Neural progenitor cell (in vitro differentiated cells): ENCODE data around the gene ZBED4.

Experiments
- EZH2 ChIP-seq: fragments of 200-600 bp; sonication (generic); IDR thresholded peaks from 2 replicates; pipeline ENCODE4 v1.6.1; 2017; ENCODE audit warnings: antibody characterized with exemption, mild to moderate bottlenecking, moderate library complexity
- EZH2phosphoT487 ChIP-seq: fragments of 200-600 bp; sonication (generic); IDR thresholded peaks from 2 replicates; pipeline ENCODE4 v1.6.1; 2017; ENCODE audit warnings: antibody characterized with exemption
- TF ChIP-seq, protein P1 (sequence below): fragments of 200-600 bp; sonication (generic); IDR thresholded peaks from 2 replicates; pipeline ENCODE4 v1.5.1; 2017; ENCODE audit warnings: antibody characterized with exemption, mild to moderate bottlenecking

DNA sequence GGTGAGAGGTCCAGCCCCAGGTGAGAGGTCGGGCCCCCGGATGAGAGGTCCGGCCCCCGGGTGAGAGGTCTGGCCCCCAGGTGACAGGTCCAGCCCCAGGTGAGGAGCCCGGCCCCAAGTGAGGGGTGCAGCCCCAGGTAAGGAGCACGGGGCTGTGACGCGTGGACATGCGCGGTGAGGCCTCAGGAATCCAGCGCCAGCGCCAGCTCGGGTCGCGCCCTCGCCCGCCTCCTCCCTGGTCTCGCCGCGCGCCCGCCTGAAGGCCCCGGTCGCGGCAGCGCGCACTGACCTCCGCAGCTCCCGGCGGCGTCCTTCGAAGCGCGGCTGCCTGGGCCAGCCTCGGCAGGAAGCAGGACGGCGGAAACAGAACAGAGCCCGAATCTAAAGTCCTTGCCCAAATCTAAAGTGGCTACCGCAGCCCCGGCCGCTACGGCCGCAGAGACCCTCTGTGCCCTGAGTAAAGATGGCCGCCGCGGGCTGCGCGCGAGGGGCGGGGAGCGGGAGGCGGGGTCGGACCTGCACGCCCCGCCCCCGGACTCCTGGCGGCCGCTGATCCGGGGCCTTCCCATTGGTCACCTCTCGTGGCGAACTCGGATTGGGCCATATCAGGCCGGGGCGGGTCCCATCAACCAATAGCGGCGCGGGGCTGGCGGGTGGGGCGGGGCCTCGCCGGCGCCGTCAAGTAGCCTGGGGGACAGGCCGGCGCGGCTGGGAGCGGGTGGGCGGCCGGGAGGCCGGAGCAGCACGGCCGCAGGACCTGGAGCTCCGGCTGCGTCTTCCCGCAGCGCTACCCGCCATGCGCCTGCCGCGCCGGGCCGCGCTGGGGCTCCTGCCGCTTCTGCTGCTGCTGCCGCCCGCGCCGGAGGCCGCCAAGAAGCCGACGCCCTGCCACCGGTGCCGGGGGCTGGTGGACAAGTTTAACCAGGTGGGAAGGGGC lies 64.6 kb downstream of the ZBED4 start, which contains the start of the genes ALG12 and CRELD2:
- TF ChIP-seq, protein P1, sequence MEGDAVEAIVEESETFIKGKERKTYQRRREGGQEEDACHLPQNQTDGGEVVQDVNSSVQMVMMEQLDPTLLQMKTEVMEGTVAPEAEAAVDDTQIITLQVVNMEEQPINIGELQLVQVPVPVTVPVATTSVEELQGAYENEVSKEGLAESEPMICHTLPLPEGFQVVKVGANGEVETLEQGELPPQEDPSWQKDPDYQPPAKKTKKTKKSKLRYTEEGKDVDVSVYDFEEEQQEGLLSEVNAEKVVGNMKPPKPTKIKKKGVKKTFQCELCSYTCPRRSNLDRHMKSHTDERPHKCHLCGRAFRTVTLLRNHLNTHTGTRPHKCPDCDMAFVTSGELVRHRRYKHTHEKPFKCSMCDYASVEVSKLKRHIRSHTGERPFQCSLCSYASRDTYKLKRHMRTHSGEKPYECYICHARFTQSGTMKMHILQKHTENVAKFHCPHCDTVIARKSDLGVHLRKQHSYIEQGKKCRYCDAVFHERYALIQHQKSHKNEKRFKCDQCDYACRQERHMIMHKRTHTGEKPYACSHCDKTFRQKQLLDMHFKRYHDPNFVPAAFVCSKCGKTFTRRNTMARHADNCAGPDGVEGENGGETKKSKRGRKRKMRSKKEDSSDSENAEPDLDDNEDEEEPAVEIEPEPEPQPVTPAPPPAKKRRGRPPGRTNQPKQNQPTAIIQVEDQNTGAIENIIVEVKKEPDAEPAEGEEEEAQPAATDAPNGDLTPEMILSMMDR, result no peak
- TF ChIP-seq EZH2phosphoT487, result no peak
- no peak for TF ChIP-seq EZH2
